Lung (tissue), 12 donors: ENCODE measurements around the gene KRTAP10-8. TPM values are rescaled to one million over a fixed set of nuclear protein-coding genes. Genes with fewer than 3 reads are reported as not detected.

Experiments
- ATAC-seq: fragments of 200-7000 bp; cut with Tn5 transposase; one replicate; pipeline ENCODE4 v1.9.1; 2020; ENCODE audit warnings: moderate number of reproducible peaks; ENCODE audit not compliant: insufficient read depth, low FRiP score
- DNase-seq, 3 donors: peaks; one replicate each; pipeline ENCODE4 v3.0.0-alpha.2; 2013 to 2017
- H3K27ac ChIP-seq, 2 donors: one replicate each; pipeline ENCODE4 v1.5.1; 2013; ENCODE audit warnings: mild to moderate bottlenecking in 2 of 2, moderate library complexity in 2 of 2, control low read depth in 1 of 2, inconsistent platforms in 1 of 2, low read depth in 1 of 2, low read length in 1 of 2
- H3K27me3 ChIP-seq, 3 donors: one replicate each; pipeline ENCODE4 v1.5.1; 2013; ENCODE audit warnings: low read length in 2 of 3; ENCODE audit not compliant: control insufficient read depth in 3 of 3, insufficient read depth in 3 of 3
- H3K36me3 ChIP-seq, 4 donors: one replicate each; pipeline ENCODE4 v1.5.1; 2013; ENCODE audit warnings: low read length in 4 of 4, mild to moderate bottlenecking in 1 of 4, moderate library complexity in 1 of 4; ENCODE audit not compliant: control insufficient read depth in 4 of 4, insufficient read depth in 4 of 4
- H3K4me1 ChIP-seq, 5 donors: one replicate each; pipeline ENCODE4 v1.5.1; 2013; ENCODE audit warnings: low read length in 5 of 5, mild to moderate bottlenecking in 2 of 5, moderate library complexity in 1 of 5; ENCODE audit not compliant: control insufficient read depth in 5 of 5, insufficient read depth in 5 of 5
- H3K4me3 ChIP-seq: one replicate; pipeline ENCODE4 v1.5.1; 2013; ENCODE audit warnings: mild to moderate bottlenecking, control low read depth, moderate library complexity
- H3K9ac ChIP-seq, 2 donors: one replicate each; pipeline ENCODE4 v1.5.1; 2013; ENCODE audit warnings: low read length in 2 of 2, control low read depth in 1 of 2; ENCODE audit not compliant: insufficient read depth in 1 of 2
- H3K9me3 ChIP-seq, 4 donors: one replicate each; pipeline ENCODE4 v1.5.1; 2013; ENCODE audit warnings: low read length in 3 of 4, mild to moderate bottlenecking in 1 of 4, moderate library complexity in 1 of 4; ENCODE audit not compliant: control insufficient read depth in 4 of 4, insufficient read depth in 3 of 4
- WGBS, 2 donors: extraction: QIAGEN DNeasy Blood & Tissue Kit; methylation state at CpG; one replicate each; pipeline ENCODE4 v1.1.7; 2013; 5-methylcytosine and 5-hydroxymethylcytosine counted together
- polyA plus RNA-seq, 2 donors: library from polyadenylated mRNA; stranded (reverse); fragments of 200-250 nt; gene quantifications; one replicate each; pipeline ENCODE4 v1.2.1, GENCODE V29; 2013
- total RNA-seq, 2 donors: library from RNA; depleted of rRNA in 1 of 2; stranded (reverse); fragments of >200 nt in 1 of 2; gene quantifications; one replicate each; pipeline ENCODE4 v1.2.1, GENCODE V29; 2014 to 2021
- TF ChIP-seq, protein P1 (sequence below): IDR thresholded peaks from 2 replicates; pipeline ENCODE4 v1.5.1; 2012; ENCODE audit warnings: mild to moderate bottlenecking; ENCODE audit errors: control extremely low read depth, extremely low read depth
- donor health status: control.
- donor health status: control.
- donor health status: Bipolar disorder and iron deficiency.
- donor health status: healthy.
- donor health status: DM: yes; HTN: yes; CAD: no.

KRTAP10-8 gene
- total and polyA plus RNA-seq, 4 donors: not detected

GRCh38 chr21:44568667-44569556 is 43.0 kb upstream of the KRTAP10-8 start:
- TF ChIP-seq, protein P1, sequence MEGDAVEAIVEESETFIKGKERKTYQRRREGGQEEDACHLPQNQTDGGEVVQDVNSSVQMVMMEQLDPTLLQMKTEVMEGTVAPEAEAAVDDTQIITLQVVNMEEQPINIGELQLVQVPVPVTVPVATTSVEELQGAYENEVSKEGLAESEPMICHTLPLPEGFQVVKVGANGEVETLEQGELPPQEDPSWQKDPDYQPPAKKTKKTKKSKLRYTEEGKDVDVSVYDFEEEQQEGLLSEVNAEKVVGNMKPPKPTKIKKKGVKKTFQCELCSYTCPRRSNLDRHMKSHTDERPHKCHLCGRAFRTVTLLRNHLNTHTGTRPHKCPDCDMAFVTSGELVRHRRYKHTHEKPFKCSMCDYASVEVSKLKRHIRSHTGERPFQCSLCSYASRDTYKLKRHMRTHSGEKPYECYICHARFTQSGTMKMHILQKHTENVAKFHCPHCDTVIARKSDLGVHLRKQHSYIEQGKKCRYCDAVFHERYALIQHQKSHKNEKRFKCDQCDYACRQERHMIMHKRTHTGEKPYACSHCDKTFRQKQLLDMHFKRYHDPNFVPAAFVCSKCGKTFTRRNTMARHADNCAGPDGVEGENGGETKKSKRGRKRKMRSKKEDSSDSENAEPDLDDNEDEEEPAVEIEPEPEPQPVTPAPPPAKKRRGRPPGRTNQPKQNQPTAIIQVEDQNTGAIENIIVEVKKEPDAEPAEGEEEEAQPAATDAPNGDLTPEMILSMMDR: no peak
- Histone ChIP-seq H3K27me3 (peaks cover 0 to 2% (median 0%) of the 10 kb centered on the region in 3 donors), H3K36me3 (no peaks in the 10 kb centered on the region), H3K27ac (no peak overlapping the region), H3K9me3 (peaks cover 0 to 14% (median 2%) of the 10 kb centered on the region in 4 donors), H3K4me1 (no peaks in the 10 kb centered on the region), H3K9ac (no peak overlapping the region), H3K4me3 (no peak overlapping the region)
- ATAC-seq: no peak
- DNase-seq: no peak
- 74 to 78% methylated on average over 27 of the region's 27 CpGs for WGBS, 2 donors

DNA sequence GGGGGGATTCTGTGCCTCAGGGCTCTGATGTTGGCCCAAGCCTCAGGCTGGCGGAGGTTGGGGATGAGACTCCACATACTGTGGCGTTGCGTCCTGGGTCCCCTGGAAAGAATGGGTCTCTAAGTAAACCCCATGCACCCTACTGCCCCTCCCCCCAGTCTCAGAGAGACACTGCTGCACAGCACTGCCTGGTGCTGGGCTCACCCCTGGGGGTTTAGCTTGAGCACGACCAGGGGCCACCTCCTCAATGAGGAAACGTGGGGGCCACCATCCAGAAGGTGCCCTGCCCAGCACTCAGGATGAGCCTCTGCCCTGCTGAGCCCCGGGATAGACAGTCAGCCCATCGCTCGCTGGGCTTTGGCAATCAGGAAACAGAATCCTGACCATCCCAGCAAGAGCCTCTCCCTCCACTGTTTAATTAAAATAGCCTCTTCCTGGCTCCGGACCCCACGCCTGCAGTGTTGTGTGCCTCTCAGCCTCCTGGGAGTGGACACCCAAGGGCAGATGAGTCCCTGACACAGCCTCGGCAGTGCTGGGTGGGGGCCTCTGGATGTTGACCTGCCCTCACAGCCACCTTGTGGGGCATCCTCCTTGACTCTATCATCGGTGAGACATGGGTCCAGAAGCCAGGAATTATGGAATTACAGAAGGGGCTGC is 41.9 kb upstream of the KRTAP10-8 start:
- no peak overlapping the region for H3K9ac ChIP-seq
- WGBS, 2 donors: 84 to 87% methylated on average over 12 of the region's 12 CpGs
- no peaks in the 10 kb centered on the region for H3K4me1 ChIP-seq
- ATAC-seq: no peak
- no peak for DNase-seq
- no peak overlapping the region for H3K4me3 ChIP-seq
- TF ChIP-seq, protein P1: no peak
- peaks cover 0 to 2% (median 0%) of the 10 kb centered on the region in 3 donors for H3K27me3 ChIP-seq
- peaks cover 0 to 14% (median 2%) of the 10 kb centered on the region in 4 donors for H3K9me3 ChIP-seq
- no peak overlapping the region for H3K27ac ChIP-seq
- no peaks in the 10 kb centered on the region for H3K36me3 ChIP-seq

GRCh38 chr21:44571296-44571695 is 40.6 kb upstream of the KRTAP10-8 start:
- no peak overlapping the region for H3K4me3 ChIP-seq
- peaks cover 0 to 2% (median 0%) of the 10 kb centered on the region in 3 donors for H3K27me3 ChIP-seq
- H3K4me1 ChIP-seq: no peaks in the 10 kb centered on the region
- ATAC-seq (no peak), DNase-seq (no peak)
- WGBS, 2 donors: 80% methylated on average over 4 of the region's 4 CpGs
- TF ChIP-seq, protein P1: no peak
- H3K9ac ChIP-seq: no peak overlapping the region
- no peak overlapping the region for H3K27ac ChIP-seq
- no peaks in the 10 kb centered on the region for H3K36me3 ChIP-seq
- peaks cover 0 to 19% (median 2%) of the 10 kb centered on the region in 4 donors for H3K9me3 ChIP-seq
